K562 treated with DMSO at 1 percent for 4 hours (cell line): ENCODE results near the gene TGFB3. TPM values are rescaled to one million over a fixed set of nuclear protein-coding genes. Genes with fewer than 3 reads are reported as not detected.

Experiments
- total RNA-seq: library from RNA; unstranded; fragments of 300-600 nt; gene quantifications from 2 replicates; pipeline ENCODE4 v1.2.3, GENCODE V29; 2022; ENCODE audit not compliant: insufficient read depth

The TGFB3 gene
- 0.51 TPM in 1 of 2 replicates, not detected in the other for total RNA-seq

GRCh38 chr14:75981426-75982265 is at the start of gene TGFB3:
Gene TGFB3, minus strand, starts transcription at chr14:75981995. Its CDS starts 1,102 bp downstream, at chr14:75980893.

GRCh38 chr14:75985618-75986438 is 4.0 kb upstream of the TGFB3 start, which contains the start of gene IFT43:
Gene IFT43, plus strand, starts transcription at chr14:75985763. Its CDS starts 24 bp downstream, at chr14:75985787.

Other genes starting within 250 kb of the TGFB3 start
- gene IFT43, start 3.8 kb upstream of the TGFB3 start, total RNA-seq, result 2.4 and 7.8 TPM in 2 replicates
- gene GPATCH2L, start 169.9 kb upstream of the TGFB3 start, total RNA-seq, result 7.6 and 10.1 TPM in 2 replicates